Sigmoid colon (tissue), 7 donors: ENCODE results near the gene PBLD. TPM values are rescaled to one million over a fixed set of nuclear protein-coding genes. Genes with fewer than 3 reads are reported as not detected.
"Not testable (repeated sequence)": the region's sequence is repeated elsewhere in the genome, so short reads cannot be mapped to it uniquely, and the experiment has no call there.

Experiments
- DNase-seq: peaks from one replicate; pipeline ENCODE4 v3.0.0-alpha.2; 2019
- H3K27ac ChIP-seq, 4 donors: fragments of 200-600 bp; sonication (generic); one replicate each; pipeline ENCODE4 v1.5.1; 2016 to 2019; ENCODE audit warnings: mild to moderate bottlenecking in 1 of 4
- H3K27me3 ChIP-seq, 3 donors: fragments of 200-600 bp; sonication (generic); one replicate each; pipeline ENCODE4 v1.5.1; 2019; ENCODE audit warnings: mild to moderate bottlenecking in 1 of 3
- H3K36me3 ChIP-seq, 4 donors: fragments of 200-600 bp; sonication (generic); one replicate each; pipeline ENCODE4 v1.5.1; 2016 to 2019
- H3K4me1 ChIP-seq, 4 donors: fragments of 200-600 bp; sonication (generic); one replicate each; pipeline ENCODE4 v1.5.1; 2017 to 2019
- H3K4me3 ChIP-seq, 4 donors: fragments of 200-600 bp; sonication (generic); one replicate each; pipeline ENCODE4 v1.5.1; 2017 to 2019; ENCODE audit warnings: mild to moderate bottlenecking in 2 of 4, moderate library complexity in 1 of 4
- H3K9me3 ChIP-seq, 4 donors: fragments of 200-600 bp in 3 of 4; sonication (generic) in 3 of 4; one replicate each; pipeline versions ENCODE4 v1.5.1 to v1.6.1; 2013 to 2019
- EP300 ChIP-seq, 4 donors: sonication (generic); formaldehyde crosslinking; IDR thresholded peaks; one replicate each; pipeline ENCODE4 v1.6.1; 2017; ENCODE audit warnings: antibody characterized with exemption in 4 of 4
- POLR2A ChIP-seq, 2 donors: fragments of 450-650 bp; IDR thresholded peaks; one replicate each; pipeline ENCODE4 v1.6.1; 2016; ENCODE audit warnings: antibody characterized with exemption in 2 of 2, mild to moderate bottlenecking in 2 of 2, moderate library complexity in 2 of 2
- POLR2AphosphoS5 ChIP-seq, 4 donors: sonication (generic); formaldehyde crosslinking; IDR thresholded peaks; one replicate each; pipeline ENCODE4 v1.6.1; 2017; ENCODE audit warnings: antibody characterized with exemption in 4 of 4
- WGBS, 2 donors: extraction: QIAGEN DNeasy Blood & Tissue Kit; methylation state at CpG; one replicate each; pipeline ENCODE4 v1.1.7; 2013; 5-methylcytosine and 5-hydroxymethylcytosine counted together
- intact Hi-C: fragments of 100-400 bp; cut with DNase I; formaldehyde crosslinking; loops from one replicate; pipeline ENCODE4 v1.15.1; 2023
- polyA plus RNA-seq, 3 donors: library from polyadenylated mRNA; stranded (reverse); fragments of 200-250 nt; gene quantifications; one replicate each; pipeline ENCODE4 v1.2.3, GENCODE V29; 2013
- total RNA-seq, 4 donors: library from RNA; depleted of rRNA; stranded (reverse); fragments of >200 nt; gene quantifications; one replicate each; pipeline ENCODE4 v1.1.0, GENCODE V29; 2016
- TF ChIP-seq, protein P1 (sequence below), 4 experiments: fragments of 450-650 bp in 3 of 4; fragments of 200-600 bp in 1 of 4; IDR thresholded peaks; one replicate each; pipeline ENCODE4 v1.5.1; 2016 to 2019; ENCODE audit warnings: antibody characterized with exemption in 4 of 4, mild to moderate bottlenecking in 3 of 4, moderate library complexity in 2 of 4
- donor health status: healthy with polysubstance abuse.
- donor health status: Bipolar disorder and iron deficiency.
- donor health status: healthy.

PBLD gene
- total and polyA plus RNA-seq, 7 donors: 4.6 to 83.7 (median 10.7) TPM

- Histone ChIP-seq H3K4me1 (no peaks in the 10 kb centered on the region), H3K27ac (no peak overlapping the region), H3K4me3 (no peak overlapping the region), H3K36me3 (no peaks in the 10 kb centered on the region), H3K9me3 (no peaks in the 10 kb centered on the region), H3K27me3 (no peaks in the 10 kb centered on the region)
- intact Hi-C loops: no loop called here
- DNase-seq: no peak
- WGBS, 2 donors: 85 to 93% methylated on average over 5 of the region's 5 CpGs
- TF ChIP-seq EP300 (IDR thresholded peaks at IDR 0.05) (no peak), POLR2A (IDR thresholded peaks at IDR 0.05) (no peak), POLR2AphosphoS5 (IDR thresholded peaks at IDR 0.05) (no peak)
- TF ChIP-seq, protein P1, sequence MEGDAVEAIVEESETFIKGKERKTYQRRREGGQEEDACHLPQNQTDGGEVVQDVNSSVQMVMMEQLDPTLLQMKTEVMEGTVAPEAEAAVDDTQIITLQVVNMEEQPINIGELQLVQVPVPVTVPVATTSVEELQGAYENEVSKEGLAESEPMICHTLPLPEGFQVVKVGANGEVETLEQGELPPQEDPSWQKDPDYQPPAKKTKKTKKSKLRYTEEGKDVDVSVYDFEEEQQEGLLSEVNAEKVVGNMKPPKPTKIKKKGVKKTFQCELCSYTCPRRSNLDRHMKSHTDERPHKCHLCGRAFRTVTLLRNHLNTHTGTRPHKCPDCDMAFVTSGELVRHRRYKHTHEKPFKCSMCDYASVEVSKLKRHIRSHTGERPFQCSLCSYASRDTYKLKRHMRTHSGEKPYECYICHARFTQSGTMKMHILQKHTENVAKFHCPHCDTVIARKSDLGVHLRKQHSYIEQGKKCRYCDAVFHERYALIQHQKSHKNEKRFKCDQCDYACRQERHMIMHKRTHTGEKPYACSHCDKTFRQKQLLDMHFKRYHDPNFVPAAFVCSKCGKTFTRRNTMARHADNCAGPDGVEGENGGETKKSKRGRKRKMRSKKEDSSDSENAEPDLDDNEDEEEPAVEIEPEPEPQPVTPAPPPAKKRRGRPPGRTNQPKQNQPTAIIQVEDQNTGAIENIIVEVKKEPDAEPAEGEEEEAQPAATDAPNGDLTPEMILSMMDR (IDR thresholded peaks at IDR 0.05): no peak
Observed at GRCh38 chr10:68251625-68252495, 80.9 kb downstream of the PBLD start.

GRCh38 chr10:68251151-68251550, 81.6 kb downstream of the PBLD start:
- TF ChIP-seq, protein P1 (IDR thresholded peaks at IDR 0.05): no peak
- TF ChIP-seq EP300 (IDR thresholded peaks at IDR 0.05) (no peak), POLR2AphosphoS5 (IDR thresholded peaks at IDR 0.05) (no peak), POLR2A (IDR thresholded peaks at IDR 0.05) (no peak)
- no peaks in the 10 kb centered on the region for H3K4me1 ChIP-seq
- H3K9me3 ChIP-seq: no peaks in the 10 kb centered on the region
- no peaks in the 10 kb centered on the region for H3K27me3 ChIP-seq
- H3K27ac ChIP-seq: no peak overlapping the region
- intact Hi-C loops: no loop called here
- H3K36me3 ChIP-seq: no peaks in the 10 kb centered on the region
- DNase-seq: no peak
- H3K4me3 ChIP-seq: no peak overlapping the region
- 90 to 95% methylated on average over 7 of the region's 7 CpGs for WGBS, 2 donors

DNA sequence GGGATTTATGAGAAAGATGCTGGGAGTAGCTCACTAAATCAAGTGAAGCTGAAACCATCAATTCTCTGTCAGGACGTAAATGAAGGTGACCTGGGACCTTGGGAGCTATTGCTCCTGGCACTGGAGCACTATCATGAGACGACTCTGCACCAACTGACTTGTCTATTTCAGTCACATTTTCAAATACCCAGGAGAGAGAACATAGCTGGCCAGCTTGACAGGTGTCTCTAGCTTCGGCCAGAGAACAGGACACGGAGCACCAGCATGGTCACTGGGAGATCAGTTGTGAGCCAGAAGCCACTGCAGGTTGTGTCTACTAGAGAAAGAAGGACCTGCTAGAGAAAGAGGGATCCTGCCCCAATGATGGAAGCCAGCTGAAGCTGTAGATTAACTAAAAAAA, 83.4 kb downstream of the PBLD start:
- no peaks in the 10 kb centered on the region for H3K9me3 ChIP-seq
- no peak overlapping the region for H3K4me3 ChIP-seq
- 91 to 93% methylated on average over 4 of the region's 4 CpGs for WGBS, 2 donors
- no peaks in the 10 kb centered on the region for H3K4me1 ChIP-seq
- H3K27me3 ChIP-seq: no peaks in the 10 kb centered on the region
- TF ChIP-seq POLR2AphosphoS5 (IDR thresholded peaks at IDR 0.05) (no peak), POLR2A (IDR thresholded peaks at IDR 0.05) (no peak)
- no peak overlapping the region for H3K27ac ChIP-seq
- intact Hi-C loops: no loop called here
- H3K36me3 ChIP-seq: no peaks in the 10 kb centered on the region
- DNase-seq: no peak

DNA sequence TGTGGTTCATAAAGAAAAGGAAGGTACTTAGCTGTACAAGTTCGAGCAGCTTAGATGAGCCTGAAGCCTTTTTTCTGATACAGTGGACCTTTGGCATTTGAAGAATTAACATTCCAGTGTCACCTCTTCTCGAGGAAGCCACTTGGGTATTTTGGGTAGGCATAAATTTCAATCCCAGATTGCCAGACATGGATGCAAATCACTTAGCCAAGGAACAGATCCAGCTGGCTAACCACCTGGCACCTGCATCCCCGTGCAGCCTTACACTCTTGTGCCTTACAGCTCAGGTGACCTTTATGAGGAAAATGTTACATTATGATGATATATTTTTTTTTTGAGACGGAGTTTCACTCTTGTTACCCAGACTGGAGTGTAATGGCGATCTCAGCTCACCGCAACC, 84.8 kb downstream of the PBLD start:
- no peak for TF ChIP-seq POLR2AphosphoS5 (IDR thresholded peaks at IDR 0.05)
- TF ChIP-seq, protein P1 (IDR thresholded peaks at IDR 0.05): no peak
- no peak for TF ChIP-seq POLR2A (IDR thresholded peaks at IDR 0.05)
- TF ChIP-seq EP300 (IDR thresholded peaks at IDR 0.05): no peak

GRCh38 chr10:68246397-68246796, 86.3 kb downstream of the PBLD start:
- H3K36me3 ChIP-seq, H3K9me3 ChIP-seq, H3K4me1 ChIP-seq, H3K4me3 ChIP-seq, H3K27ac ChIP-seq, H3K27me3 ChIP-seq, DNase-seq, intact Hi-C loops: not testable (repeated sequence)
- 91 to 93% methylated on average over 7 of the region's 7 CpGs for WGBS, 2 donors

More for the DNA sequence above, 84.8 kb downstream of the PBLD start:
- Histone ChIP-seq H3K4me1 (no peaks in the 10 kb centered on the region), H3K27ac (no peak overlapping the region), H3K4me3 (no peak overlapping the region), H3K27me3 (no peaks in the 10 kb centered on the region), H3K36me3 (no peaks in the 10 kb centered on the region), H3K9me3 (no peaks in the 10 kb centered on the region)
- no peak for DNase-seq
- WGBS, 2 donors: 79 to 86% methylated on average over 6 of the region's 6 CpGs
- intact Hi-C loops: no loop called here
